ENCODE results near the gene LPP.
"Not testable (repeated sequence)": the region's sequence is repeated elsewhere in the genome, so short reads cannot be mapped to it uniquely, and the experiment has no call there.

Gene LPP

DNA sequence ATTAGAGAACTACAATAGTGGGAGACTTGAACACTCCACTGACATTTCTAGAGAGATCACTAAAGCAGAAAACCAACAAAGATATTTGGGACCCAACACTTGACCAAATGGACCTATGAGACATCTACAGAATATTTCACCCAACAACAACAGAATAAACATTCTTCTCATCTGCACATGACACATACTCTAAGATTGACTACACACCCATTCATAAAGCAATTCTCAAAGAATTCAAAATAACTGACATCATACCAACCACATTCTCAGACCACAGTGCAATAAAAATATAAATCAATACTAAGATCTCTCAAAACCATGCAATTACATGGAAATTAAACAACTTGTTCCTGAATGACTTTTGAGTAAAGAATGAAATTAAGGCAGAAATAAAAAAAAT is 473.7 kb downstream of the LPP start:
- peak; percentile 60 for DNase-seq (ENCODE audit: low read depth)

DNA sequence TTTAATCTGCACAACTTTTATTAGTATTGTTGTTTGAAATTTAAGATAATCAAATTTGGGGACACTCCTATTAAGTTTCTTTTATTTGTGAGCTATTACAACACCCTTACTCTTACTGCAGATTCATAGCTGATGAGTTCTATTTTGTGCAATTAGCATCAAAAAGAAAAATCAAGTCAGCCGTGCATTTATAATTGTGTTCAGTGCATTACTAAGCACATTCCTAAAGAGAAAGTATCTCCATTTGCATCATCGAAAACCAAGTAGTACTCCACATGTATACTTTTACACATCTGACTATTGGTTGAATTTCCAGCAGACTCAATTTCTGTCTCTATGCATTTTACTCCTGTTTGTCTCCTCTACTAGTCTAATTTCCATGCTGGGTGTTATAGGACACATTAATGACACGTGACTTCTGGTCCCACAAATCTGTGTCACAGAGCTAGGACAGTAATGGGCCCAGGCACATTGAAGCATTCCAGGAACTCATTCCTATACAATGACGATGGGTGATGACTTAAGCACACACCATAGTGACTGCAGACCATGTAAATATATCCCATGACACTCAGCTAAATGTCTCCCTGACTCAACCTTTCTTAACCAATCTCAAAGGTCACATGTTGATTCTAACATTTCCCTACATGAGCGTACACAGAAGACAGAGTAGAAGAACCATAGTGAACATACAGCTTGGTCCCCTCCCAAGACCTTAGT is 477.5 kb downstream of the LPP start:
- DNase-seq (ENCODE audit: low read depth), result peak; percentile 79

DNA sequence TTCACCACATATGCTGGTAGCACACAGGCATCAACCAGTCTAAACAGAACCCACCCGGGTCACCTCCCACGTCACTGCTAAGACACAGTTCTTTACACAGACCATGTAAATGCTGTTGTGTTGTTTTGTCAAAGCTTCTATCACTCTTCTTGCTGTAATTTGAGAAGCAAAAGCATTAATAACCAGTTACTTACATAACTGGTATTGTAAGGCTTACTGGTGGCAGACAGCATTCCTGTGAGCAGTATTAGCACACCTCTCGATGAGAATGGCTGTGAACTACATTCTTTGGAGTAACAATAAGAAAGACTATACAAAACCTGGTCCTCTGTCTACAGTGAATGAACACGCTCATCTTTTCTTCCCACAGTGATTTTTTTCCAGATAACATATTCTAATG is 479.2 kb downstream of the LPP start:
- DNase-seq (ENCODE audit: low read depth), result no peak

DNA sequence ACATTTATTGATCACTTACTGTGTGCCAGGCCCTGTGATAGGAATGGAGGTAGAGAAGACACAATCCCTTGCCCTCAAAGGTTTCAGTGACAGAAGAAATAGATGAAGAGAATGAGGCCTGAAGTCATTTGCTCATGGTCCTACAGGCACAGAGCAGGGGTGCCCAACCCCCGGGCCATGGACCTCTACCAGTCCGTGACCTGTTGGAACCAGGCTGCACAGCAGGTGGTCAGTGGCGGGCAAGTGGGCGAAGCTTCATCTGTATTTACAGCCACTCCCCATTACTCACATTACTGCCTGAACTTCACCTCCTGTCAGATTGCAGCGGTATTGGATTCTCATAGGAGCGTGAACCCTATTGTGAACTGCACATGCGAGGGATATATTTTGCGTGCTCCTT is 480.3 kb downstream of the LPP start:
- no peak for DNase-seq (ENCODE audit: low read depth)

DNA sequence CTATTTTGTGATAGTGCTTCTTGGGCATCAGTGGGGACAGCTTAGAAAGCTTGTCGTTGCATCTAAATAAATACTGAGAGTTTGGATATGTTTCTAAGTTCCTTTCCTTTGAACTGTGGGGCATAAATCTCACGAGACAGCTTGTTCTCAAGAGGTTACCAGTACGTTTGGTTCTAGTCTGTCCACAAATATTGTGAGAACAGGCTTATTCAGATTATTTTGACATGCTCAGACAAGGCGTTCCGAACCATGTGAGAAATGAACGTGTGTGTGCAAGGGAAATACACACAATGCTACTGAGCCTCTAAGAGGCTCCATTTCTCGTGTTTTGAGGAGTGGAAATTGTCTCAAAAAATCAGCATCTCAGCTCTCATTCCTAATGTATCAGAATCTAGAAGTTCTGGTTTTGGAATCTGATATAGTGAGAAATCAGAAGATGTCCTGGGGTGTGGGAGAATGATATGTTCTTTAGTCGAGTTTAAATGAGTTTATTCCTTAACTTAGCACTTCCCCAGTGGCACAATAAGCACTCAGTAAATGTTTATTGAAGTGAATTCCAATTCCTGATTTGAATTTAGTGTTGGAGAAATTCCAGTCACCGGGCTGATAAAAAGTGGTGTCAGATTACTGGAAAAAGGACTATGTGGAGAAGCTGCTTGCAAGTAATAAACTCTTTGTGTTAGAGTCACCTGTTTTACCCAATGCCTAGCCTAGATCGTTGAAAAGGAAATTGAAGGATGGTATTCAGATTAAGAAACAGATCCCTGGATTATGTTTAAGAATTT is 481.5 kb downstream of the LPP start:
- DNase-seq (ENCODE audit: low read depth), result no peak

DNA sequence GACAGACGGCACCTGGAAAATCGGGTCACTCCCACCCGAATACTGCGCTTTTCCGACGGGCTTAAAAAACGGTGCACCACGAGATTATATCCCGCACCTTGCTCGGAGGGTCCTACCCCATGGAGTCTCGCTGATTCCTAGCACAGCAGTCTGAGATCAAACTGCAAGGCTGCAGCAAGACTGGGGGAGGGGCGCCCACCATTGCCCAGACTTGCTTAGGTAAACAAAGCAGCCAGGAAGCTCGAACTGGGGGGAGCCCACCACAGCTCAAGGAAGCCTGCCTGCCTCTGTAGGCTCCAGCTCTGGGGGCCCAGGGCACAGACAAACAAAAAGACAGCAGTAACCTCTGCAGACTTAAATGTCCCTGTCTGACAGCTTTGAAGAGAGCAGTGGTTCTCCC is 482.3 kb downstream of the LPP start:
- DNase-seq (ENCODE audit: low read depth), result not testable (repeated sequence)

DNA sequence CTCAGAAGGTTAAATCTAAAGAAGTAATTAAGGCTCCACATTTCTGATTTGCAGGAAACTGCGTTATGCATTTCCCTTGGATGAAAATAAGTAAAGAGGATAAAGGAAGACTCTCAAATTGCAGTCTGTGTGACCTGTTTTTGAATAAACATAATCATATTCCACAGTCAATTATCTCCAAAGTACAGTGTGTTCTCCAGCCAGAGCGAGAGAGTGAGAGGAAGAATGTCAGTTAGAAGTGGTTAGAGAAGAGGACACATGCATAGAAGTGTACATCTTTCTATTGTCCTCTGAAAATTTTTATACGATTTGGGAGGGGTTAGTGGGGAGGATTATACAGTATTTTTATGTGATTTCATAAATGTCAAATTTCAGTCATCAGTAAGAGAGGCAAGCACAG is 487.1 kb downstream of the LPP start:
- no peak for DNase-seq (ENCODE audit: low read depth)

DNA sequence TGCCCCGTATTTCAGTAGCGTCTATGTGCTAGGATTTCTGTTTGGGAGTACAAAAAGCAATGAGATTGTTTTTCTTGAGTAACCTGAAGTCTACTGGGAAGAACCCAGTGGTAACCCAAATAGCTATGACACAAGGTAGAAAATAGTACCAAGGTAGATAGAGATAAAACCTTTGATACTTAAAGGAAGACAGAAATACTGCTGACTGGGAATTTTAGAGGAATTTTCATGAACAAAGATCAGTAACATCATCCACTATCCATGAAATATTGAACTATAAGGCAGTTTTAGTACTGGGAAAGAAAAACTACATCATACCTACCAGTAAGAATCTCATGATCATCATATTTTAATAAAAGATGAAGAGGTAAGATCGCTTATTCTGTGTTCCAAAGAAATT is 489.8 kb downstream of the LPP start:
- no peak for DNase-seq (ENCODE audit: low read depth)

DNA sequence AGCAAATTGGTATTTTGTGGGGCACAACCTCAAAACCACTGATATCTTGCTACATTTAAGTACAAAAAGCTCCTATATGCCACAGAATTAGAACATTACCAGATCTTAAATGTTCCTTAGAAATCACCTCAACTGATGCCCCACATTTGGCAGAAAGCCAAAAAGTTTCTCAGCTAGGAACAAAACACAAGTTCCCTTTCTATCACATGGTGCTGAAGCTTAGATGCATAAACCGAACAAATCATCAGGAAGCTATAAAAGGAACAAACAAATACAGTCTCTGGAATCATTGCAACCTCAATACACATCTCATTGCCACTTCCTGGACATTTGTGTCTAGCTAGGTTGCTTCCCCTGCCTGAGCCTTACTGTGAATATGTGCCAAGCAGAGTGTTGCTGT is 492.6 kb downstream of the LPP start:
- DNase-seq (ENCODE audit: low read depth), result no peak

DNA sequence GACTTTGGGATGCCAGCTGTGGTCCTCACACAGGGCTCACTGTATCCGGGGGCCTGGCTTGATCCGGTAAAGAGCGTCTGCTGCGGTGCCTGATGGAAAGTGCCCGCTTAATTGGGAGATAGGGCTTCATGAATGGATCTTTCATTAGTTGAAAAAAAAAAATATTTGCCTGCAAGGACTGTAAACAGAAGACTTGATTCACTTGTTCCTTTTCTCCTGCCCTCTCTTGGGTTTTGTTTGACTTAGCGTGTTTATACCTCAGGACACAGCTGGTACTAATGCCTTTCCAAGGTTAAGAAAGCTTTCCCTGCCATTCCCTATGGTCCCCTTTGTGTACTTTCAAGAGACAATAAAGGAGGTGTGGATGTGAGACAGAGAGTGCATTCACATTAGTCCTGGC is 493.3 kb downstream of the LPP start:
- DNase-seq (ENCODE audit: low read depth), result no peak

DNA sequence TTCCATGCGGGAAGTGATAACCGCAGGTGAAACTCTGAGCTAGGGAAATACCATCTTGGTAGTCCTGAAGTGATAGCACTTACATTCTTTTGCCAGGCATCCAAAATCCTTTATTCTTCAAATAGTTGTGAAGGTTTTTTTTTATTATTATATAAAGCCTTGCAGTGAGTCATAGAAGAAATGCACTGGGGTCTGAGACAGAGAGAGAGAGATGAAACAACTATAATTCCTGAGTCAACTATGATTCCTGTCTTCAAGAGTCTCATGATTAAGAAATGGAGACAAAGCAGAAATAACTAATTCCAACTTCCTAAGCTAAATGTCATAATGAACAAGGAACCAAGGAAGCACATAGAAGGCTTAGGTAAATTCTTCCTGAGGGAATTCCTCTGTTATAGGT is 495.6 kb downstream of the LPP start:
- no peak for DNase-seq (ENCODE audit: low read depth)

DNA sequence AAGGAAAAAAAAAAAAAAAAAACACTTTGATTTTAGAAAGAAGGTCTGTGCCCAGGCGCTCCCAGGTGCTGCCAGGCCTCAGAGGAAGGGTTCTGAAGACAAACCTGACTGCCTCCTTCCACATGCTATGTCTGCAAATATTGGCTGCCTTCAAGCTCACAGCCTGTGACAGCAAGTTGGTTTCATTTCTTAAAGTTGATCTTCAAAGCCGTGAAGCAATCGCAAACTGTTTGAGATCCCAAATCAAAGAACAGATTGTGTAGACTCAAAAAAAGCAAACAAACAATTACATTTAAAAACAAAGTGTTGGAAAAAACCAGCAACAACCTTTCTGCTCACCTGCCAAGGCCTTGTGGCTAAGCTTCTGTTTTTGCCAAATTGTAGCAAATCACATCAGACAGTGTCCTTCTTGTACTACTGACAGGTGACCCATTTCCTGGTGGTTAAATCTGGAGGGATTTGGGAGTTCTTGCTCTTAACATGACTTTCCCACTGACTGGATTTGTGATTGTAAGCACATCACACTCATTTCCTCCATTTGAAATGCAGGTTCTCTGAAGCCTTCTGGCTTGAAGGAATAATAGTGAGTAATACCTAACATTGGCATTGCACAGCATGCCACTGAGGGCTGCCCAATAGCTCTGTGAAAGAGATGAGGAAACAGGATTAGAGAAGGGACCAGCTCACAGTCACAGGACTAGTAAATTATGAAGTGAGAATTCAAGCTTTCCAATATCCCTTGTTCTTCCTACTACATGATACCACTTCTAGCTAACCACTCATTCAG is 502.4 kb downstream of the LPP start:
- no peak for DNase-seq (ENCODE audit: low read depth)

DNA sequence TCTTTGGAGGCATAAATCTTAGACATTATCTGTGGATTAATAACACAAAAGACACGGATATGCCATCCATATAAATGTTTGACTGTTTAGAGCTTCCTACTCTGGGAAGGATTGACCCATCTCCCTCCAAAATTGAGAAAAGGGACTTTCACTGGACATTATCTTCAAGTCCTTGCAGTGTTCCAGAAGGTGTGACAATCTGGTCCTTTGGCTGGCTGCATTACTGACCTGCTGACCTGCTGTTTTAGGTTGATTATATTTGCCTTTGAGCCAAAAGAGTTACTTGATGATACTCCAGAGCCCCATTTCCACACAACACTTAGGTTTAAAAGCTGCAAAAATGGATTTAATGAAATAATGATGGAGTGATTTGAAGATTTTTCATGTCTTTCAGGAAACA is 504.6 kb downstream of the LPP start:
- DNase-seq (ENCODE audit: low read depth), result no peak

DNA sequence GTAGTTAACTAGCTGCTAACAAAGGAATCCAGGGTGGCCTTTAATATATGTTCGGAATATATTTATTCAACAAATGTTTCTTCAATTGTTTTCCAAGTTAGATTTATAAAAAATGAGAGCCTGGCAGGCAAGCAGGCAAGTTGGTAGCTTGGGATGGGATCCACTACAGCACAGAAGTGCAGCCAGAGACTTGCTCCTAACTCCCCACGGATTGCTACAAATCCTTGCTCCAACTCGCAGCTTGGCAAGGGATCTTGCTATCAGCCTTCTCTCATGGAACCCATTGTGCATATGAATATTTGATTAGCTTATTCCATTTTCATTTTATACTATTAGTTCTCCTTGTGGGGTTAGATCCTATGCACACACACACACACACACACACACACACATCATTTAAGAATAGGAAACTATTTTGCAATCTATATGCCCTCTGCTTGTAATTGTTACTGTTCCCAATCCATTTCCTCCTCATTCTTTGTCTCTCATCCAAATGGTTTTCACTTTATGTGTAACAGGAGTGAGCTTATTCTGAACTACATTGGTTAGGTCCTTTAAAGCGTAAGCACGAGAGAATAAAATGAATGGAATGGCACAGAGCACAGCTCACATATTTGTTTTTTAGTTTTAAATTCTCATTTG is 505.6 kb downstream of the LPP start:
- DNase-seq (ENCODE audit: low read depth), result no peak

DNA sequence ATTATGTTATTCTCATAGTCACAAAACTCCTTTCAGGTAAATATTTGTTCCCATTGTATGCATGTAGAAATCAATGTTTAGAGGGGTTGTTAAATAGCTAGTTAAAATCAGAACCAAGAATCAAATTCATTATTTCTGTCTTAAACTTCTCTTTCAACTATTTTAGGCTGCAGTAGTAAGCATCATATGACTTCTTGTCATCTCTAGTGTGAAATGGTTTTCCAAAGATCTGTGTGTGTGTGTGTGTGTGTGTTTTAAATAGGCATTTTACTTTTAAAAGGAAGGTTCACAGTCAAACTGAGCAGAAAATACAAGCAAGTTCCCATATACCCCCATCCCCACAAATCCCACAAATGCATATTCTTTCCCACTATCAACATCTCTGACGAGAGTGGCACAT is 506.5 kb downstream of the LPP start:
- no peak for DNase-seq (ENCODE audit: low read depth)

DNA sequence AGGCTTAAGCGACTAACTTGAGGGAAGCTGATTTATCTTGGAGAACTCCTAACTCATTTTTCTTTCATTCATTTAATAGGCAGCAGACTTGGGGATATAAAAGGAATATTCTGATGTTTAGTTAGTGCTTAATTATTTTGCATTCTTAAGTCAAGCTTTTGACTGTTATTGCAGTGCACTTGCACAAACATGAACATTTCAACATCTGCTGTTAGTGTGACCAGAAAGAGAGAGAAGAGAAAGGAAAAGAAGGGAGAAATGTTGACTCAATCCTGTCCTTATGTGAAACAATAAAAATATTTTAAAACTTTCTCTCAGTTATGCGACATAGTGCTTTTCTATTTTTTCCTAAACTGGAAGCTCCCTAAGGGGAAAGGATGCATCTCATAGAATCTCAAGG is 507.8 kb downstream of the LPP start:
- no peak for DNase-seq (ENCODE audit: low read depth)

DNA sequence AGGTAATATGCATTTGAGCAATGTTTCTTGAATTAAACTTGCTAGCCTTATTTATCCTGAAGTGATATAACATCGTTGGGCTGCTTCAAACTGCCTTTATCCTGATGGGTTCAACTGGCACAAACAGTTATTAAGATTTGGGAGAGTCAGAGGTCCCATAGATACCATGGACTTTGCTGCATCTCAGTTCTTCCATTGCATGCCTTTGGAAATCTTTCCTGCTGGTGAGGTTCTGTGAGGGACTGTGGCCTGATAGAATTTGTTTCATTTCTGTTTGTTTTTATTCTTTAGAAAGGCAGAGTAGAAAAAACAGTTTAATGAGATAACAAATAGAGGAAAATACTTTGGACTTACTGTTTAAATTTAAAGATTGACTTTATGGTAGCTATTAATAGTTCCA is 508.3 kb downstream of the LPP start:
- DNase-seq (ENCODE audit: low read depth), result no peak

DNA sequence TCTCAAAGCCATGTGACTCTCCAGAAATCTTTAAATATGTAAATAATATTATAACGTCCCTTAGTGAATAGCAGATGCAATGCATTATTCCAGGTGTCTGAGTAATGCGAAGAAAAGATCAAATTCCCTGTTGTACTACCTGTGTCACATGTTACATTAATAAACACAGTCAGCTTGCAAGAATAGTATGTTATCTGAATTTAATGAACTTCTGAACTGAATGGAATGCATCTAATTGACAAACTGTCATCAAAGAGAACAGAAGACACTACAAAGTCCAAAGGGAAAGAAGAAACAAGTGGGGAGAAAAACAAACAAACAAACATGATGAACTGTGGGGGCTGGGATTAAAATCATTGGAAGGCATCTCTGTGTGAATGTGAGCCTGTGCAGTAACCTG is 508.8 kb downstream of the LPP start:
- DNase-seq (ENCODE audit: low read depth), result no peak

DNA sequence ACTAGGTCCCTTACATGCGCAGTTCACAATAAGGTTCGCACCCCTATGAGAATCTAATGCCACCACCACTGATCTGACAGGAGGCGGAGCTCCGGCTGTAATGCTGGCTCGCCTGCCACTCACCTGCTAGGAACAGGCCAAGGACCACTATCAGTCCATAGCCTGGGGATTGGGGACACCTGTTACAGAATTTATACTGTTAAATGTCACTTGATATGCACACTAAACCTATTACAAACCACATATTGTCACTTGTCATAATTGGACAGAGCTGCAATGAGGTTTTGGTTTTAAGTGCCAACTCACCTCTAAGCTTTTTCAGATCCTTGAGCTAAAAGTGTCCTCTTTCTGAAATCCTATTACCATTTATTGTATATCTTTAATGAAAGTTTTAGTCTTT is 509.9 kb downstream of the LPP start:
- DNase-seq (ENCODE audit: low read depth), result no peak

DNA sequence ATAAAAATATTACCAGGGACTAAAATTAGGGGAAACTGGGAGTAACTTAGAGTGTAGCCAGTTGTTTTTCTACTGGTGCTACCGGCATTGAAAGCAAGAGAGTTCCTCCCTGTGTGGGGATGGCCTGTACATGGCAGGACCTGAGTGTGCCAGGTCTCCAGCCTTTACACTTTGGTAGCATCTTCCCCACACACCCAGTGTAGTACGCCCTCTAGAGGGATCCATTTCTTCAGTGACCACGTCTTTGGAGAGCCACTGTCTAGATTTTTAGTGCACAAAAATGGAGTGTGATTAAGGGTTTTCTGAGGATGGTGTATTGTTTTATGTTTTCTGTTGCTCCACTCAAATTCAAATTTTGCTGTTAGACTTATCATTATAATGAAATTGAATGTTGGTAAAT is 510.8 kb downstream of the LPP start:
- no peak for DNase-seq (ENCODE audit: low read depth)

DNA sequence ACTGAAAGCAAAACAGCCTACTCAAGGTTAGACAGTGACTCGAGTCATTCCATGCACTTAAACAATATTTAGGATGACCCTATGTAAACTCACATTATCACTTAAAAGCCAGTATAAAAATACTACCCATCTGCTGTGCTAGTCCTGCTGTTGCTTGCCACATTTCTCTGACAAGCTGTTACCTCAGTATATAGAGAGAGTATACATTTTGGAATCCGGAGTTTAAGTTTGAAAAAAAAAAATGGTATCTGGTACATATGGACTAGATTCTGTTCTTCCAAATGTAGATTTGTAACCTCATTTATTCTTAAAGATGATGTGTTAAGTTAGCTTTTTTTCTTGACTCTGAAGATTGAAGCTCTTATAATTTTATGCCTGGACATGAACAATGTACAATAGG is 514.0 kb downstream of the LPP start:
- no peak for DNase-seq (ENCODE audit: low read depth)

DNA sequence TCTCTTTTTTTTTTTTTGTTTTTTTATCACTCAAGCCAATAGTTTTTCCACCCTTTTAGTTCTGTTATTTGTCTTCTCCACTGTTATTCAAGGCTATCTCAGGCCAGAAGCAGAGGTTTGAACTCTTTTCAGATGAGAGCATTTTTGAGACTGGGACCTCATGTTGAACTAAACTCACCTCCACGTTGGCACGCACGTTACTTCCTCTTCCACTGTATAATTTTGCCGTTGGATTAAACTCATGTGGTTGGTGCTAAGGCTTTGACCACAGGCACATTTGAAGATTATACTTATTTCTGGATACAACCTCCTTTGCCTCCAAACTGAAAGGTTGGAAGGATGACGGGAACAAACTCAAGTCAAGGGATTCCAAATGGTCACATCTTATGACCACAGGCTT is 516.5 kb downstream of the LPP start:
- DNase-seq (ENCODE audit: low read depth), result no peak

DNA sequence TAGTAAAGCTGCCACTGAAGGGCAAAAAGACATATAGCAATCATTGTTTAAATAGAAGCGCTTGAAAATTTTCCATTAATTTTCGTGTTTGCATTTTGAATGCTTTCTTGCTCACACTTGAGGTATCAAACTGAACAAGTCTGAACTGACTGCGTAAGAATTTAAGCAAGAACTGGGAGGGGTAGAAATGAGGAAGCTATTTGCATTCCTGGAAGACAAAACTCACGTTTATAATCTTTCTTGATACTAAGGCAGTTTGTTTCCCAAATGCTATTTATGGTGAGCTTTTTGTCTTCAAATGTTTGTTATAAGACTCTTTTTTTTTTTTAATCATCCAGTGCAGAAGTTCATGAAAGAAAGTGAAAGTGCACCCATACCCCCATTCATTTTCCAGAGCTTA is 518.0 kb downstream of the LPP start:
- no peak for DNase-seq (ENCODE audit: low read depth)
